ENCODE results near the gene HRH3.

Gene HRH3

GRCh38 chr20:62170536-62170935, 49.5 kb downstream of the HRH3 start:
- no peak for TF ChIP-seq POLR2A (IDR thresholded peaks at IDR 0.05; ENCODE audit: low read depth, low read length)
- FAIRE-seq (no peak), DNase-seq (ENCODE audit: insufficient read length, low spot score) (no peak)

GRCh38 chr20:62168890-62169435, 51.1 kb downstream of the HRH3 start:
- DNase-seq (ENCODE audit: insufficient read length, low spot score) (no peak), FAIRE-seq (no peak)
- TF ChIP-seq POLR2A (IDR thresholded peaks at IDR 0.05; ENCODE audit: low read depth, low read length), result no peak

- FAIRE-seq (no peak), DNase-seq (ENCODE audit: insufficient read length, low spot score) (no peak)
- no peak for TF ChIP-seq POLR2A (IDR thresholded peaks at IDR 0.05; ENCODE audit: low read depth, low read length)
These were observed 52.0 kb downstream of the HRH3 start for GRCh38 chr20:62168061-62168460.

GRCh38 chr20:62167474-62167873, 52.6 kb downstream of the HRH3 start:
- DNase-seq (ENCODE audit: insufficient read length, low spot score) (no peak), FAIRE-seq (no peak)
- no peak for TF ChIP-seq POLR2A (IDR thresholded peaks at IDR 0.05; ENCODE audit: low read depth, low read length)

GRCh38 chr20:62165762-62166399, 54.2 kb downstream of the HRH3 start:
- no peak for DNase-seq (ENCODE audit: insufficient read length, low spot score)
- no peak for TF ChIP-seq POLR2A (IDR thresholded peaks at IDR 0.05; ENCODE audit: low read depth, low read length)
- no peak for FAIRE-seq
